Endodermal cell (in vitro differentiated cells): ENCODE data around the gene YY1. TPM values are rescaled to one million over a fixed set of nuclear protein-coding genes. Genes with fewer than 3 reads are reported as not detected.

Experiments
- DNase-seq: peaks from one replicate; pipeline ENCODE4 v3.0.0-alpha.2; 2017
- H3K27ac ChIP-seq: 2 replicates; pipeline ENCODE4 v1.5.1; 2013; ENCODE audit warnings: mild to moderate bottlenecking, low read depth, low read length, moderate library complexity
- H3K27me3 ChIP-seq: 2 replicates; pipeline ENCODE4 v1.6.1; 2013; ENCODE audit warnings: mild to moderate bottlenecking, low read length, moderate library complexity; ENCODE audit not compliant: insufficient read depth, control insufficient read depth, poor library complexity, severe bottlenecking
- H3K36me3 ChIP-seq: 2 replicates; pipeline ENCODE4 v1.7.0; 2013; ENCODE audit warnings: mild to moderate bottlenecking, low read length, moderate library complexity; ENCODE audit not compliant: control insufficient read depth, insufficient read depth
- H3K4me1 ChIP-seq: one replicate; pipeline ENCODE4 v1.7.0; 2013; ENCODE audit warnings: low read length; ENCODE audit not compliant: control insufficient read depth, insufficient read depth
- H3K4me3 ChIP-seq: 2 replicates; pipeline ENCODE4 v1.5.1; 2013; ENCODE audit warnings: mild to moderate bottlenecking, low read length, moderate library complexity
- H3K9ac ChIP-seq: 2 replicates; pipeline ENCODE4 v1.6.1; 2013; ENCODE audit warnings: mild to moderate bottlenecking, low read length, moderate library complexity; ENCODE audit not compliant: poor library complexity, severe bottlenecking; ENCODE audit errors: extremely low read depth
- H3K9me3 ChIP-seq: 2 replicates; pipeline ENCODE4 v1.6.1; 2013; ENCODE audit warnings: mild to moderate bottlenecking, low read length, moderate library complexity; ENCODE audit not compliant: control insufficient read depth
- H3K27ac Mint-ChIP-seq: 2 replicates; pipeline ENCODE4 v1.8.0; 2020; ENCODE audit warnings: mixed read lengths
- H3K27me3 Mint-ChIP-seq: 2 replicates; pipeline ENCODE4 v1.8.0; 2021; ENCODE audit warnings: mild to moderate bottlenecking, mixed read lengths; ENCODE audit not compliant: insufficient read depth
- H3K36me3 Mint-ChIP-seq: 2 replicates; pipeline ENCODE4 v1.8.0; 2020; ENCODE audit warnings: low read depth, mixed read lengths
- H3K4me1 Mint-ChIP-seq: 2 replicates; pipeline ENCODE4 v1.8.0; 2020; ENCODE audit warnings: mixed read lengths
- H3K4me3 Mint-ChIP-seq: 2 replicates; pipeline ENCODE4 v1.8.0; 2020; ENCODE audit warnings: mild to moderate bottlenecking, moderate library complexity, mixed read lengths
- H3K9me3 Mint-ChIP-seq: 2 replicates; pipeline ENCODE4 v1.8.0; 2020; ENCODE audit warnings: mild to moderate bottlenecking, mixed read lengths
- CTCF ChIP-seq: fragments of 200-600 bp; sonication (generic); conservative IDR thresholded peaks from 2 replicates; pipeline ENCODE4 v1.5.0; 2021; ENCODE audit warnings: antibody characterized with exemption, mild to moderate bottlenecking
- WGBS, 2 experiments: methylation state at CpG; one replicate each; pipeline versions ENCODE4 v1.1.5 to v1.1.7; 2013; ENCODE audit warnings: missing lambda C conversion rate in 2 of 2, mixed read lengths in 1 of 2; ENCODE audit not compliant: insufficient coverage in 1 of 2, insufficient read length in 1 of 2; 5-methylcytosine and 5-hydroxymethylcytosine counted together
- total RNA-seq, 2 donors: library from RNA; stranded (reverse); fragmentation: NEBNext Ultra II Directional in 1 of 2; extraction: Animal tissue kit (Norgen Biotek cat#: 25700) in 1 of 2; gene quantifications; 2 replicates in 1 of 2; 3 replicates in 1 of 2; pipeline ENCODE4 v1.2.1, GENCODE V29; 2021

YY1 gene
- total RNA-seq, 2 donors from 2014 or later, result 94.8 to 103 TPM

- no peaks in the 10 kb centered on the region for H3K9me3 ChIP-seq
- no peak overlapping the region for H3K27ac ChIP-seq
- no peak for TF ChIP-seq CTCF
- Mint-ChIP-seq H3K4me3 (no peak overlapping the region), H3K36me3 (peaks cover 48% of the 10 kb centered on the region), H3K27ac (peak overlapping the region; percentile 39), H3K9me3 (no peaks in the 10 kb centered on the region), H3K4me1 (peaks cover 6% of the 10 kb centered on the region), H3K27me3 (no peaks in the 10 kb centered on the region)
- H3K9ac ChIP-seq, result no peak overlapping the region
- no peak overlapping the region for H3K4me3 ChIP-seq
- peaks cover 50% of the 10 kb centered on the region for H3K36me3 ChIP-seq
- DNase-seq, result no peak
- H3K4me1 ChIP-seq, result no peaks in the 10 kb centered on the region
- no peaks in the 10 kb centered on the region for H3K27me3 ChIP-seq
- WGBS, 2 experiments, result 89 to 100% methylated on average over 2 to 3 of the region's 3 CpGs
Observed at GRCh38 chr14:100263141-100263540, 24.2 kb downstream of the YY1 start.

- Histone ChIP-seq H3K36me3 (peaks cover 67% of the 10 kb centered on the region), H3K4me3 (no peak overlapping the region), H3K9ac (no peak overlapping the region), H3K9me3 (no peaks in the 10 kb centered on the region), H3K4me1 (no peaks in the 10 kb centered on the region), H3K27me3 (no peaks in the 10 kb centered on the region), H3K27ac (no peak overlapping the region)
- Mint-ChIP-seq H3K4me3 (no peak overlapping the region), H3K36me3 (peaks cover 56% of the 10 kb centered on the region), H3K4me1 (peaks cover 6% of the 10 kb centered on the region), H3K27ac (peak overlapping the region; percentile 19), H3K27me3 (no peaks in the 10 kb centered on the region), H3K9me3 (no peaks in the 10 kb centered on the region)
- no peak for DNase-seq
- WGBS, 2 experiments, result 96 to 99% methylated on average over 7 of the region's 7 CpGs
- no peak for TF ChIP-seq CTCF
Observed at GRCh38 chr14:100267990-100268389, 29.0 kb downstream of the YY1 start.

GRCh38 chr14:100268591-100269207 is 29.8 kb downstream of the YY1 start:
- no peak overlapping the region for H3K27ac ChIP-seq
- WGBS, 2 experiments, result 91 to 94% methylated on average over 6 to 7 of the region's 7 CpGs
- H3K9me3 Mint-ChIP-seq, result no peaks in the 10 kb centered on the region

More at GRCh38 chr14:100268591-100269207, 29.8 kb downstream of the YY1 start:
- peaks cover 6% of the 10 kb centered on the region for H3K4me1 Mint-ChIP-seq
- Histone ChIP-seq H3K36me3 (peaks cover 63% of the 10 kb centered on the region), H3K27me3 (no peaks in the 10 kb centered on the region), H3K9me3 (no peaks in the 10 kb centered on the region), H3K9ac (no peak overlapping the region), H3K4me3 (no peak overlapping the region), H3K4me1 (no peaks in the 10 kb centered on the region)
- no peak for DNase-seq
- H3K27ac Mint-ChIP-seq, result peak overlapping the region; percentile 19
- H3K27me3 Mint-ChIP-seq, result no peaks in the 10 kb centered on the region
- no peak overlapping the region for H3K4me3 Mint-ChIP-seq
- TF ChIP-seq CTCF, result no peak
- peaks cover 52% of the 10 kb centered on the region for H3K36me3 Mint-ChIP-seq
